OCI-LY3 (cell line): ENCODE measurements around the gene CLEC4D.

ENCODE experiments used
- EZH2phosphoT487 ChIP-seq: fragments of 200-600 bp; shearing (Covaris generic); IDR thresholded peaks from 2 replicates; pipeline ENCODE4 v1.6.1; 2018; ENCODE audit warnings: antibody characterized with exemption, mixed run types, low read depth
- TF ChIP-seq, protein P1 (sequence below): fragments of 200-600, 300-600 bp; sonication (generic); IDR thresholded peaks from 2 replicates; pipeline ENCODE4 v1.5.1; 2014; ENCODE audit warnings: antibody characterized with exemption, low read length, low read depth

- TF ChIP-seq, protein P1, sequence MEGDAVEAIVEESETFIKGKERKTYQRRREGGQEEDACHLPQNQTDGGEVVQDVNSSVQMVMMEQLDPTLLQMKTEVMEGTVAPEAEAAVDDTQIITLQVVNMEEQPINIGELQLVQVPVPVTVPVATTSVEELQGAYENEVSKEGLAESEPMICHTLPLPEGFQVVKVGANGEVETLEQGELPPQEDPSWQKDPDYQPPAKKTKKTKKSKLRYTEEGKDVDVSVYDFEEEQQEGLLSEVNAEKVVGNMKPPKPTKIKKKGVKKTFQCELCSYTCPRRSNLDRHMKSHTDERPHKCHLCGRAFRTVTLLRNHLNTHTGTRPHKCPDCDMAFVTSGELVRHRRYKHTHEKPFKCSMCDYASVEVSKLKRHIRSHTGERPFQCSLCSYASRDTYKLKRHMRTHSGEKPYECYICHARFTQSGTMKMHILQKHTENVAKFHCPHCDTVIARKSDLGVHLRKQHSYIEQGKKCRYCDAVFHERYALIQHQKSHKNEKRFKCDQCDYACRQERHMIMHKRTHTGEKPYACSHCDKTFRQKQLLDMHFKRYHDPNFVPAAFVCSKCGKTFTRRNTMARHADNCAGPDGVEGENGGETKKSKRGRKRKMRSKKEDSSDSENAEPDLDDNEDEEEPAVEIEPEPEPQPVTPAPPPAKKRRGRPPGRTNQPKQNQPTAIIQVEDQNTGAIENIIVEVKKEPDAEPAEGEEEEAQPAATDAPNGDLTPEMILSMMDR = no peak
- no peak for TF ChIP-seq EZH2phosphoT487
These were observed 5.7 kb upstream of the CLEC4D start for GRCh38 chr12:8507596-8507995.
